Upper lobe of right lung (tissue), 1 donor: Measurements from ENCODE around the gene EVL. TPM values are rescaled to one million over a fixed set of nuclear protein-coding genes. Genes with fewer than 3 reads are reported as not detected.

Source experiments
- ATAC-seq: fragments of 200-7000 bp; cut with Tn5 transposase; one replicate; pipeline ENCODE4 v1.9.1; 2020; ENCODE audit warnings: mild to moderate bottlenecking, moderate library complexity
- DNase-seq: peaks from one replicate; pipeline ENCODE4 v3.0.0-alpha.2; 2020
- H3K27ac ChIP-seq: fragments of 200-600 bp; one replicate; pipeline ENCODE4 v1.8.0; 2022
- H3K27me3 ChIP-seq: fragments of 200-600 bp; one replicate; pipeline ENCODE4 v1.8.0; 2022; ENCODE audit warnings: mild to moderate bottlenecking
- H3K36me3 ChIP-seq: fragments of 200-600 bp; one replicate; pipeline ENCODE4 v1.8.0; 2022
- H3K4me1 ChIP-seq: fragments of 200-600 bp; one replicate; pipeline ENCODE4 v1.8.0; 2022
- H3K4me3 ChIP-seq: fragments of 200-600 bp; one replicate; pipeline ENCODE4 v1.8.0; 2022; ENCODE audit warnings: mild to moderate bottlenecking
- H3K9me3 ChIP-seq: fragments of 200-600 bp; one replicate; pipeline ENCODE4 v1.8.0; 2022
- CTCF ChIP-seq: fragments of 200-600 bp; IDR thresholded peaks from one replicate; pipeline ENCODE4 v1.8.0; 2022; ENCODE audit warnings: antibody characterized with exemption
- intact Hi-C: fragments of 100-400 bp; cut with DNase I; formaldehyde crosslinking; loops from one replicate; pipeline ENCODE4 v1.11.0; 2022
- total RNA-seq: library from RNA; stranded (reverse); fragmentation: NEBNext Ultra II Directional; extraction: Animal tissue kit (Norgen Biotek cat#: 25700); gene quantifications from one replicate; pipeline ENCODE4 v1.2.1, GENCODE V29; 2021
- donor health status: DM: no; HTN: yes; CAD: no; lungs with severe emphysema.

The EVL gene
- total RNA-seq, 1 donor from 2014 or later = 206 TPM

- intact Hi-C loops = no loop called here
- Histone ChIP-seq H3K4me3 (no peak overlapping the region), H3K36me3 (no peaks in the 10 kb centered on the region), H3K27me3 (no peaks in the 10 kb centered on the region), H3K9me3 (peaks cover 6% of the 10 kb centered on the region), H3K4me1 (peaks cover 10% of the 10 kb centered on the region), H3K27ac (no peak overlapping the region)
- no peak for ATAC-seq
- no peak for TF ChIP-seq CTCF
- DNase-seq = no peak
Measured at GRCh38 chr14:100150932-100151587, 85.8 kb downstream of the EVL start.

GRCh38 chr14:100152091-100152490, 86.9 kb downstream of the EVL start:
- Histone ChIP-seq H3K4me1 (peaks cover 5% of the 10 kb centered on the region), H3K36me3 (no peaks in the 10 kb centered on the region), H3K9me3 (peaks cover 6% of the 10 kb centered on the region), H3K27ac (no peak overlapping the region), H3K27me3 (no peaks in the 10 kb centered on the region), H3K4me3 (no peak overlapping the region)
- no peak for TF ChIP-seq CTCF
- DNase-seq (no peak), ATAC-seq (no peak)
- intact Hi-C loops = no loop called here

GRCh38 chr14:100153560-100153959, 88.3 kb downstream of the EVL start:
- Histone ChIP-seq H3K4me3 (no peak overlapping the region), H3K27ac (no peak overlapping the region), H3K9me3 (peaks cover 6% of the 10 kb centered on the region), H3K4me1 (peaks cover 6% of the 10 kb centered on the region), H3K36me3 (no peaks in the 10 kb centered on the region), H3K27me3 (peaks cover 5% of the 10 kb centered on the region)
- DNase-seq (no peak), ATAC-seq (no peak)
- intact Hi-C loops = no loop called here
- TF ChIP-seq CTCF = no peak

GRCh38 chr14:100155049-100155621, 89.9 kb downstream of the EVL start:
- Histone ChIP-seq H3K27me3 (peaks cover 19% of the 10 kb centered on the region), H3K4me1 (peaks cover 13% of the 10 kb centered on the region), H3K36me3 (no peaks in the 10 kb centered on the region), H3K27ac (no peak overlapping the region), H3K9me3 (peaks cover 6% of the 10 kb centered on the region), H3K4me3 (no peak overlapping the region)
- DNase-seq (no peak), ATAC-seq (peak; percentile 17)
- peak; percentile 58 for TF ChIP-seq CTCF
- intact Hi-C loops = no loop called here

GRCh38 chr14:100155756-100156616, 90.8 kb downstream of the EVL start:
- peaks cover 26% of the 10 kb centered on the region for H3K27me3 ChIP-seq
- H3K36me3 ChIP-seq = no peaks in the 10 kb centered on the region
- ATAC-seq = no peak
- H3K4me1 ChIP-seq = peaks cover 13% of the 10 kb centered on the region
- peaks cover 6% of the 10 kb centered on the region for H3K9me3 ChIP-seq
- no peak for TF ChIP-seq CTCF
- H3K4me3 ChIP-seq = no peak overlapping the region
- intact Hi-C loops = no loop called here
- H3K27ac ChIP-seq = no peak overlapping the region
- no peak for DNase-seq
